Measurements from ENCODE around the gene MEG3.

DNA sequence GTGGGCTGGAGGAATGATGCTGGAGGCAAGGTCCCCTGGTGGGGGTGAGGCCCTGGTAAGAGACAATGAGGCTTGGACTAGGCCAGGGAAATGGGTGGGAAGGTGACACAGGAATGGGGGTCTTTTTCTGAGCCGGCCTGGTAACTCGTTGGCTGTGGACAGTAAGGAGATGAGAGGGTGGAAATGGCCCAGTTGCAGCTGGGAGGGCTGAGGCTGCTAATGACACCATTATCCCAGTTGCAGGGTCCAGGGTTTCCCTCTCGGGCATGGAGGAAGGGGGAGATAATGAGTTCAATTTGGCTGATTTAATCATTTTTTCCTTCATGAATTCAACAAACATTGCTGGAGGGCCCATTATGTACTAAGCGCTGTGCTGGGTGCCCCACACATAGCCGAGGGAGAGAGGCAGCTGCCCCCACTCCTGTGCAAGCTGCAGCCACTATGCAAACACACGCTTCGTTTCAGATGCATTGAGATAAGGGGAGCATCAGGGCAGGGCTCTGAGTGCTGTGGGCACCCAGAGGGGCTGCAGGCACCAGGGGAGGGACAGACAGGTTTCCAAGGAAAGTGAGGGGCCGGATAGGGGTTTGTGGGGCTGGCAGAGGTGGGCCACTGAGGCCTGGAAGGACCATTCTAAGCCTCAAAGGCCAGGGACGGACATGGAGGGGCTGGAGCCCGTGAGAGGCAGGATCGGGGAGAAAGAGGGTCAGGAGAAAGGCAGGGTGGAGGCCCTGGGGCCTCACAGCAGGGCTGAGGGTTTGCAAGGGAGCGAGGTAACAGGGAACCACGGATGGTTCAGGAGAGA is 43.2 kb upstream of the MEG3 start:
- TF ChIP-seq, protein P1, sequence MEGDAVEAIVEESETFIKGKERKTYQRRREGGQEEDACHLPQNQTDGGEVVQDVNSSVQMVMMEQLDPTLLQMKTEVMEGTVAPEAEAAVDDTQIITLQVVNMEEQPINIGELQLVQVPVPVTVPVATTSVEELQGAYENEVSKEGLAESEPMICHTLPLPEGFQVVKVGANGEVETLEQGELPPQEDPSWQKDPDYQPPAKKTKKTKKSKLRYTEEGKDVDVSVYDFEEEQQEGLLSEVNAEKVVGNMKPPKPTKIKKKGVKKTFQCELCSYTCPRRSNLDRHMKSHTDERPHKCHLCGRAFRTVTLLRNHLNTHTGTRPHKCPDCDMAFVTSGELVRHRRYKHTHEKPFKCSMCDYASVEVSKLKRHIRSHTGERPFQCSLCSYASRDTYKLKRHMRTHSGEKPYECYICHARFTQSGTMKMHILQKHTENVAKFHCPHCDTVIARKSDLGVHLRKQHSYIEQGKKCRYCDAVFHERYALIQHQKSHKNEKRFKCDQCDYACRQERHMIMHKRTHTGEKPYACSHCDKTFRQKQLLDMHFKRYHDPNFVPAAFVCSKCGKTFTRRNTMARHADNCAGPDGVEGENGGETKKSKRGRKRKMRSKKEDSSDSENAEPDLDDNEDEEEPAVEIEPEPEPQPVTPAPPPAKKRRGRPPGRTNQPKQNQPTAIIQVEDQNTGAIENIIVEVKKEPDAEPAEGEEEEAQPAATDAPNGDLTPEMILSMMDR (IDR thresholded peaks at IDR 0.05; ENCODE audit: extremely low read depth in 1 of 2, insufficient read depth in 1 of 2, low read depth in 1 of 2, low read length in 2 of 2): no peak
- TF ChIP-seq, protein P2, sequence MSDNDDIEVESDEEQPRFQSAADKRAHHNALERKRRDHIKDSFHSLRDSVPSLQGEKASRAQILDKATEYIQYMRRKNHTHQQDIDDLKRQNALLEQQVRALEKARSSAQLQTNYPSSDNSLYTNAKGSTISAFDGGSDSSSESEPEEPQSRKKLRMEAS (IDR thresholded peaks at IDR 0.05; ENCODE audit: insufficient read depth, insufficient read length): no peak
- TF ChIP-seq JUN (IDR thresholded peaks at IDR 0.05; ENCODE audit: borderline replicate concordance, insufficient read depth, insufficient read length, low read depth): no peak
- TF ChIP-seq EZH2 (IDR thresholded peaks at IDR 0.05; ENCODE audit: borderline replicate concordance, low read depth, low read length, severe bottlenecking): no peak
- no peak for TF ChIP-seq POLR2A (IDR thresholded peaks at IDR 0.05; ENCODE audit: low read depth, low read length)
- TF ChIP-seq POLR2AphosphoS5 (IDR thresholded peaks at IDR 0.05; ENCODE audit: insufficient read depth, low read depth, low read length): no peak
- TF ChIP-seq MYC (IDR thresholded peaks at IDR 0.05; ENCODE audit: low read depth, low read length): no peak
- TF ChIP-seq FOS (IDR thresholded peaks at IDR 0.05; ENCODE audit: borderline replicate concordance, insufficient read depth, low read length): no peak
- TF ChIP-seq GATA2 (IDR thresholded peaks at IDR 0.05; ENCODE audit: insufficient read depth, insufficient read length, low read depth, low read length): no peak
